DMS 273 (cell line): ENCODE results near the gene IGSF11.

Experiments
- DNase-seq: peaks from one replicate; lab custom pipeline; 2025; ENCODE audit not compliant: unreplicated experiment; lab: John Stamatoyannopoulos, UW

Gene IGSF11

DNA sequence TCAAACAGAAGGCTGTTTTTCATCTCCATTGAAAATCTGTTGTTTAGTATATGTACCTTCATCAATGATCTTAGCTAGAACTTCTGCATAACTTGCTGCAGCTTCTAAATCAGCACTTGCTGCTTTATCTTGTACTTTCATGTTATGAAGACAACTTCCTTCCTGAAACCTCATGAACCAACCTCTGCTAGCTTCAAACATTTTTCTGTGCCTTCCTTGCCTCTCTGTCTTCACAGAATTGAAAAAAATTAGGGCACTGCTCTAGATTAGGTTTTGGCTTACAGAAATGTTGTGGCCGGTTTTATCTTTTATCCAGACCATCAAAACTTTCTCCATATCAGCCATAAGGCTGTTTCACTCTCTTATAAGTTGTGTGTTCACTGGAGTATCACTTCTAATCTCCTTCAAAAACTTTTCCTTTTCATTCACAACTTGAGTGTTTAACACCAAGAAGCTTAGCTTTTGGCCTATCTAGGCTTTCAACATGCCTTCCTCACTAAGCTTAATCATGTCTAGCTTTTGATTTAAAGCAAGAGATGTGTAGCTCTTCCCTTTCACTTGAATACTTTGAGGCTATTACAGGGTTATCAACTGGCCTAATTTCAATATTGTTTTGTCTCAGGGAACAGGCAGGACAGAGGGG is 78.6 kb downstream of the IGSF11 start:
- no peak for DNase-seq

DNA sequence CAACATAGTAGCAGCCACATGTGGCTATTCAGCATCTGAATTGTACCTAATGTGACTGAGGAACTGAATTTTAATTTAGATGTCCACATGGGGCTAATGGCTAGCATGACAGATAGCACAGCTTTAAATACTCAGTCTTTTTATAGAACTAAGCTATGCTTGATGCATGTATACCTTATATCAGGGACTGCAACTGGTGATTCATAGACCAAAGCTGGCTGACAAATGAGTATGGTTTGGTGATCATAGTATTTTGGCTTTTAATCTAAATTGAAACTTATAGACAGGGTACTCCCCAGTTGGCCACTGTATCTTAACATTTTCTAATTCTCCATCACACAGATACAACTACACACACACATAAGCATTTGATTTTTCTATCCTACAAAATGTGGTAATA is 83.6 kb downstream of the IGSF11 start:
- DNase-seq = no peak

DNA sequence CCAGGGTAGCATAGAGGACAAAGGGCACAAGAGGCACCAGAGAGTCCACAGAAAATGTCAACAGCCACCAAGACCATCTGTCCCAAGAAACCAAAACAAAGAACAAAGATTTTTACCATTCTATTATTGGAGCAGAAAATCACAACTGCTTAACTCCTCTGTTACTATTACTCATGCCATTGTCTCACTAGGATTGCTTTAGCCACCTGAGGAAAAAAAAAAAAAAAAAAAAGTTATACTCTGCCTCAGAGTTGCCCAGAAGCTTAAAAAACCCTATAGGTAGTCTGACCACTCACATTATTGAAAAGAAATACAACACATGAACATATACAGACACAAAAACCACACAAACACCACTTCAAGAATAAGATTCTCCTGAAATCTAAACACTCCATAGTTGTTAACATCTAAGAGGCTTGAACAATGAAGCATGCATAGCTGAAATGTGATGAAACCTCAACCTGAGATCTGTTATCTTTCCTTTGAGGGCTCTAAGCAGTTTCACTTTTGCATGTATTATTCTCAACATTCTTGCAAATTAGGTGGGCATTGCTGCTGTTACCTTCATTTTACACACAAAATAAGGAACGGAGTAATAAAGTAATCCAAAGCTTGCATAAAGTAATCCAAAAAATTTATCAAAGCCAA is 85.4 kb downstream of the IGSF11 start:
- DNase-seq = peak; percentile 37

DNA sequence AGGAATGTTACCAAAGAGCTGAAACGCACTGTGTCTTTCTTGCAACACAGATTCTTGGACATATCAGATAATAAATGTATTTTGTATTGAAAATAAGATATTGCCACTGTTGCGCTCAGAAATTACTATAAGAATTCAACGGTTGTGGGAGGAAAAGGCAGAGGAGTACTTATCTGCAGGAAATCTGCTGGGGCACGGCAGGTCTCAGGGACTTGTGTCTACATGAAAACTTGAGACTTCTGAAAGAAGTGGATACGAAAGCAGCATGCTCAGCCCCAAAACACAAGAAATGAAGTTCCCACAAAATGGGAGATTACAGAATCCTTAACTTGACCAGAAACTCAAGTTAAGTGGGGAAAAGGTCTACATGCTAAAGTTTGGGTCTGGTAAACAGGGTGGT is 86.5 kb downstream of the IGSF11 start:
- no peak for DNase-seq

DNA sequence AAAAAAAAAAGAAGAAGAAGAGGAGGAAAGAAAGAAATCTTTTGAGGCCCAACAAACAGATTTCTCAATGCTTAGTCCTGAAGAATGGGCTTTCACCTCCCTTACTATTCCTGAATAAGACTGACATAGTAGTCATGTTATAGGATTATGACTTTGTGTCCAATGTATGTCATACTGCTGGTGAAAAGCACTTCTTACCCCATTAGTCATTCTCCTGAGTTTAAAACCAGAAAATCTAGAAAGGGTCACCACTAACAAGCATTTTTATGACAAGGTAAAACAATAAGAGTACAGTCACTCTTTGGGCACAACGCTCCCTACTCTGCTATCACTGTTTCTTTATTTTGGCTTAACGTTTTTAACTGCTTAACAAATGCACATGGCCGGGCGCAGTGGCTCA is 88.2 kb downstream of the IGSF11 start:
- no peak for DNase-seq

DNA sequence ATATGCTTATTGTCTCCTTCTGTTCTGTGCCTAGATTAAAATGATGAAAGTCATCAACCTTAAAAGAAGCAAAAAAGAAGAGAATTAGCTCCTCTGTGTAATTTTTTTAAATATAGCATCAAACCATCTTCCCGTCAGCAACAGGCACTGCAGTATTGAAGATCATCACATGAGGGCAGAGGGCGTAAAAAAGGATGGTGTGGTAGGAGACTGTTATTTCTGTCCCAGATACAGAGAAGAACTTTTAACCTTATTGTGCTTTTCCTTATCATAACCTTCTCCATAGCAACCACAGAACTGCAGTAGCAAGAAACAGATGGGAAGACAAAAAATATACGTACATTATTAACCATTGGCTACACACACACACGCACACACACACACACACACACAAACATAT is 88.8 kb downstream of the IGSF11 start:
- peak; percentile 28 for DNase-seq

DNA sequence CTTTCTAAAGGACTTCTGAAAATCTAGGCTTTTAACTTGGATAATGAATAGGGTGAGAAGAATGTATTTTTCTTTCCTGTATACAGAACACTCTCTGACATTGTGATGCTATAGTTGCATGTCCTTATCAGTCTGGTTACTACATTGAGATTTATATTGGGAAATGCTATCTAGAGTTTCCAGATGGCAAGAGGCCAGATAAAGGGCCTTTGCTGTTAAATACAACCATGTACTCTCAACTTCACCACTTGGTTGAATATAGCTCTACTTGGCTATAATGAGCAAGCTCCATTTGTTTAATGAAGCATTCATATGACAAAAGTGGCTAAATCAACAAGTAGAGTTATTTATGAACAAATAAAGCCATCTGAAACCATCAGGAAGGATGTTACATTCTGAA is 91.0 kb downstream of the IGSF11 start:
- peak; percentile 77 for DNase-seq

DNA sequence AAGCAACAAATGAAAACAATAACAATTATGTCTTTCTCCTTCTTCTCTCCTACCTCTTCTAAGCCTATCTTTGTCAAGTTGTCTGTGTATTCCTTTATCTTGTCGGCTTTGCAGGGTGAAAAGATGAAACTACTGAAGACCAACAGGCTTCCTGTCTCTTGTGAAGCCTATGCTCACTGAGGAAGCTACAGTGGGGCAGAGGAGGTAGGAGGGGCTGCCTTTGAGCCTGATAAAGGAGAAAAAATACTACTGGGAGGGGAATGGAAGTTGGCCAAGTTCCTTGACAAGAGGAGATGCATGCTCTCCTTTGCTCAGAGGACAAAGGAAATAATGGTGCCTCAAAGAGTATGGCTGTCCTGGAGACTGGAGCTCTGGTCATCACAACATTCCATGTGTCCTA is 92.0 kb downstream of the IGSF11 start:
- peak; percentile 38 for DNase-seq

DNA sequence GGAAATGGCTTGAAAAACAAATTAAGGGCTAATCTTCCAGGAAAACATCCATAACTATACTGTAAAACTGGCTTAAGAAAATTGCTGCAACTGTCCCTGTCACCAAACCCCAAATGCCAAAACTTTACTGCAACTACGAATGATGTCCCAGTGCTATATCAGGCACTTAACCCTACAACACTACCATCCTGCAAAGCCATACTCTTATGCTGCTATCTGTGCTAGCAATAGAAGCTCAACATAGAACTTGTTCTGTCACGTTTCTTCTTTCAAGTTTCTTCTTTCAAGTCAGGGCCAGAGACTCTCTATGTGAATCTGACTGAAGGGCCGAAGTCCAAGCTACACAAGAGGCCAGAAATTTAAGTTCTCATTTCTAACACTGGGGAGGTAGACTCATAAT is 92.5 kb downstream of the IGSF11 start:
- DNase-seq = no peak

DNA sequence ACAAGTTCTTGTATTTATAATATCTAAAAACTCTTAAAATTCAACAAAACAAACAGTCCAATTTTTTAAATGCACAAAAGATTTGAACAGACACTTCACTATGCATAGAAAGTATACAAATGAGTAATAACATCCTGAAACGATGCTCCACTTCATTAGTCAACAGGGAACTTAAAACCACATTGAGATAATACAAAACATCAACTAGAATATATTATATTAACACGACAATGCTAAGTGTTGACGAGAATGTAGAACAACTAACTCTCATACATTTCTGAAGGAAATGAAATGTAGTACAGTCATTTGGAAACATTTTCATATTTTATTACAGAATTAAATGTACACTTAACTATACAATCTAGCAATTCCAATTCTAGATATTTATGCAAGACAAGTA is 93.4 kb downstream of the IGSF11 start:
- DNase-seq = no peak

DNA sequence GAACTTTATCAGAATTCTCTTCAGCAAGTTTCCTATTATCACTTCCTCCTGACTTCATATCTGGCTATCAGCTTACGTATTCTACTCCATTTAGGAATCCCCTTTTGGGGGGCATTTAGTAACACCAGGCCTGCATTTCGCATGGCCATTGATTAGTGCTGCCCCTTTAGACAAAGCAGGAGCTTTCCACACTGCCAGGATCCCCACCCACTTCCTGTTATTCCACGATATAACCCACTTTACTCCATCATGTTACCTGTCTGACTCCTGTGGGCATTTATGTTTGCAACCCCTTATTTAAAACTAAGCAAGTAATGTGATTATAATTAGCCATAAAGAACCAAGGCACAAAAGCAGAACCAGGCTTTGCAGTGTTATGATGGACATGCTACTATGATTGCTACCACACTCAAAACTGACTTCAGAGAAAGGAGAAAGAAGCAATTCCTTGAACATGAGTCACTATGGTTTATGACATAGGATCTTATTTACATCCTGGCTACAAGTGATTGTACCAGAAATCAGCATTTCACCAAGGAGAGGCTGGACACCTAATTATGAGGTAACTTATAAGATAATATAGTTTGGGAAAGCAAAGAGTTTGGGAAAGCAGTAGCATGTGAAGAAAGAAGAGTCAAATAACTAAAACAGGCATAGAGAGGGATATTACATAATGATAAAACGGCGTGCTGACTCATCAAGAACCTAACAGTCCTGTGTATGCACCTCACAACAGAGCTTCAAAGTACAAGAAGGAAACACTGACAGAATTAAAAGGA is 96.3 kb downstream of the IGSF11 start:
- peak; percentile 25 for DNase-seq

DNA sequence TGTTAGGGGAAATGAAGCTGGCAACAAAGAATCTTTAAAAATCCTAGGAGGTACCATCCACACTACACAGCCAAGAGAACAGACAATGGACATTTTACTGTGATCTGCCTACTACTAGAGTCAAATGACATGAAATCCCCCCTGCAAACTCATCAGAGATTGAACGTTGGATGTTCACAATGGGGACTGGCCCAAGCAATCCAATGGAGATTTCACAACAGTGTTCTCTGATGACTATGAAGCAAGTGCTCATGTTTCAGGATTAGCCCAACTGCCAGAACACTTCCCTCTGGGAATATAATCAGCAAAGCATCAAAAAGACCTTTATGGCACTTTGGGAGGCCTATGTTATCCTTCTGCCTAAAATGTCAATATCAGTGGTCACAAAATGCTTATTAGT is 97.8 kb downstream of the IGSF11 start:
- peak; percentile 78 for DNase-seq

DNA sequence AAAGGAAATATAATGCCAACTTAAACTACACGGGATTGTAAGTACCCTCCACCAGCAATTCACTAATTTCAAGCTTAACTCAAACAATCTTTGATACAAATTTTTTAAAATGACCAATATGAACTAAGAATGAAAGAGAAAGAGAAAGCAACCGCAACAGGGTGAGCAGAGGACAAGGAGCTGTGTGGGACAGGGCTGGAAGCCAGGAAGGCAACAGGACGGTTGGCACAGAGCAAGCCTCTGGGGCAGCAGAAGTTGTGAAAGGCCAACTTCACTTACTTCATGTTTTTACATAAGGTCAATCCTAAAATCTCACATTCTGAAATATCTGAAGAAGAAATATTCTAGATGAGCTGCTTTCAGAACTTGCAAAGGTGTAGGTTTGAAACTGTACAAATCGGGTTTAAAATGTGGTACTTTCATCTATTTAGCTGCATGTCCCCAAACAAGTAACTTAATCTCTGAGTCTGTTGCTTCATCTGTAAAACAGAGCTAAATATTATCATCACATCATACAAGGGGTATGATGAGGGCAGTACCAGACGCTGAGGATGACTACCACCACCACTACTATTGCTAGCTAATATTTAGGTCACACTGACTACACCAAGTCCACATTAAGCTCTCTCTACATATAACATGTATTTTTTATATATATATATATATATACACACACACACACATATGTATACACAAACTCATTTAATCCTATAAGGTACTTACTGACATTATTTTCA is 101.7 kb downstream of the IGSF11 start:
- DNase-seq = no peak

DNA sequence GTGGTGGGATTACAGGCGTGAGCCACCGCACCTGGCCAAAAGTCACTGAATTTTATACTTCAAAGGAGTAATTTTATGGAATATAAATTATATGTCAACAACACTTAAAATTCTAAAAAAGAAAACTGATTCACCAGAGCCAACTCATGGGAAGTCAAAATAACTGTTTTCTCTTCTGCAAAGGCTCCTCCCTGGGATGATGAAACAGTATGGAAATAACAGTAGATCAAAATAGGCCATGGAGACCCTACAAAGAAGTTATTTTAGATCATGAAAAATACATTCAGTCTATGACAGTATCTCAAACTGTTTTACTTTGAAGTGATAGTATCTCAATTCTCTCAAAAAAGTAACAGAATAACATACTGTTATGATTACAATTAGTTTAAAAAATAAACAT is 102.7 kb downstream of the IGSF11 start:
- no peak for DNase-seq

DNA sequence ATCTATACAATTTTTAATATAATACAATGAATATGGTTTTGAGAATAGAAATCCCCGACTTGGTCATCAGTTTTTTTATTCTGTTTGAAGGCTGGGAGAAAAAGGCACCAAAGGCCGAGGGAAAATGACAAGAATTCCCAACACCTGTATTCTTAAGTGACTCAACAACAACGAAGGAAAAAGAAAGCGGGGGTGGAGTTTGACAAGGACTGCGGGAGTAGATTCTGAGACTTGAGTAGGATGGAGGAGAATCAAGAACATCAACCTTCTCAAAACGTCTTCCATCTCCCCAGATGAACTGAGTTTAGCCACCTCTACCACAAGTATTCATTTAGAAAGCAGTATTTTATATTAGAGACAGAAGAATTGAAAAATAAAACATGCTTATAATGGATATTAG is 107.2 kb downstream of the IGSF11 start:
- no peak for DNase-seq

DNA sequence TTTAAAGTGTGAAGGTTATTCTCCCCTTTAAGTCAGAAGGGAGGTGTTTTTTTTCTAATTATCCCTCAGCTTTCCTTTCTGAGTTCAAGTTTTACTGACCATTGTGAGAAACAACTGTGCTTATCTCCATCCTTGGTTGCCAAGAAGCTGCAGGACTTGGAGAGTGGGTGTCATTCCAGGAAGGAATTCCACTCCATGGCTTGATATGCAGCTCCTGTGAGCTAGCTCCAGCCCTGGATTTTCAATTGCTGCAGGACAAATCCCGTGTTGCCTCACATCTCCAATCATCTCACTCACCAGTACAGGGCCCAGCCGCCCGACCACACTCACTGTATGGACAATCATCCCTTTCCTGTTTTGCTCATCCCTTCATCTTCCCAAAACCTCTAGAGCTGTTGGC is 122.5 kb downstream of the IGSF11 start:
- DNase-seq = no peak

DNA sequence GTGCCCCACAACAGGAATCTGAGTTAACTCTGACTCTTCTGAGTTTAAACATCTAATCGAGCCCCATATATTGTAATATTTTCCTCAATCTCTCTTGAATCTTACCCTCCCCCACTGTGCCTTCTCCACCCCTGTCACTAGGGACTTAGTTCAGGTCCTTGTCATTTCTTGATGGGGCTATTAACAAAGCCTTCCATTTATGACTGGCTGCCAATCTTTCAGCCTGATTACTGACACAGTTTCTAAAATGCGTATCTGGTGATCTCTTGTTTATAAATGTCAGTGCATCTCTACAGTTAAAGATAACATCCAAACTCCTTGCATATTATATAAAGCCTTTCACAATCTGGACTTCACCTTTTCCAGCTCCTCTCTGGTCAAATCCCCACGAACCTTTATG is 124.3 kb downstream of the IGSF11 start:
- no peak for DNase-seq

DNA sequence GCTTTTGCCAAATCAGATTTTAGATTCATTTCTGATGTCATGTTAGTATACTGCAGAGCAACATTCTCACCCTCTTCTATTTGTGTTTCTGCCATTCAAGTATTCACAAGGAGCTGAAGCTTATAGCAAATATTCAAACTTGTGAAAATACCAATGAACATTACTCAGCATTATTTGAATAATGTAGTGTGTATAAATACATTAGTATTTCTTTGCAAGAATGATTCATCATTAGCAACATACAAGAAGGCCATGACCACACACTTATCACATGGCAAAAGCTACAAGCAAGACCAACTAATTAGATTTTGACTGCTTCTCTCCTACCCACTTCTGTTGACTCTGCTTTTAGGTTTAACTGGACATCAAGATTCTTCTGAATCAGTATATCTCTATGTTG is 124.9 kb downstream of the IGSF11 start:
- DNase-seq = no peak

DNA sequence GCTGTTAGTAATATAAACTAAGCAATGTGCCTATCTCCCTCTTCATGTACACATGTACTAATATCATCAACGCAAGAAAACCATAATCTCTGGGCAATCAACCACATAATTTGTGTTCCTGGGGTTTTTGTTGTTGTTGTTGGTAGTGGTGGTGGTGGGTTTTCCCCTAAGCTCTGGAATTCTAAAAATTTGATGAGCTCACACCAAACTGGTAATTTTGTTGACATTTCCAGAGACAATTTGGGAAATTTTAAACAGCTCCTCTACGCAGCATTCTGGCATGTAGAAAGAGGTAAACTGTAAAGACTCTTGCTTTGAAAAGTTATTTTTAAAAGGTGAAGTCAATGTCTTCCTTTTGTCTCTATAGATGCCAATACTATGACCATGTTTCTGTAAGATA is 126.7 kb downstream of the IGSF11 start:
- DNase-seq = no peak

DNA sequence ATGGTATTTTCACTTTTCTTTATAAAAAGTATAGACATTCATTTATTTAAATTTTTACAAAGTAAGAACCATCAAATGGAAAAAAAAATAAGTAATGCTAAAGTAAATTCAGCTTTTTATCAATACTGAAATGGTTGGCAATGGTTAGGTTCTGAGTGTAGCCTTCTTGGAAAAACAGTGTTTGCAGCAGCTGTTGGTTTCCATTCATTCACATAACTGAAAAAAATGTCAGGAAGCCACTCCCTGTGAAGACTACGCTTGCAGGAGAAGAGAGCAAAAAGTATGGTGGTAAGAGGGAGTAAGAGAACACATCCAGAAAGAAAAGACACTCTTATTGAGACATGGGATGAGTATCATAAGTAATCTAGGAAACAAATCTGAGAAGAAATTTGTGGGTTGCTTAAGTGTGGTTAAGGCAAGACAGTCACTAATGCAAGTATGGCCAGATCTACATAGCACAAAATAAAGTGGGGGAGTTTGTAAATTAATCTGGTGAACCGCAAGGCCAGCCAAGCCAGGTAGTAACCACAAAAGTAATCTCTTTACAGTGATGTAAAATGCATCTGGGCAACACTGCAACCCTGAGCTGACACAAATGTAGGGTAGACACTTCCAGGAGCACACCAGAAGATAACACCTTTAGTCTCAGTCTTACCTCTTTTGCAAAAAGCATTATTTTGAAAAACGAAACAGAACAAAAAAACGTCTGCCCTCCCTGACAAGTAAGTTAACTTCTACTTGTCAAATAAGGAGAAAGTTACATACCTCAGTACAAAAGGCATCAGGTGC is 133.7 kb downstream of the IGSF11 start:
- no peak for DNase-seq

DNA sequence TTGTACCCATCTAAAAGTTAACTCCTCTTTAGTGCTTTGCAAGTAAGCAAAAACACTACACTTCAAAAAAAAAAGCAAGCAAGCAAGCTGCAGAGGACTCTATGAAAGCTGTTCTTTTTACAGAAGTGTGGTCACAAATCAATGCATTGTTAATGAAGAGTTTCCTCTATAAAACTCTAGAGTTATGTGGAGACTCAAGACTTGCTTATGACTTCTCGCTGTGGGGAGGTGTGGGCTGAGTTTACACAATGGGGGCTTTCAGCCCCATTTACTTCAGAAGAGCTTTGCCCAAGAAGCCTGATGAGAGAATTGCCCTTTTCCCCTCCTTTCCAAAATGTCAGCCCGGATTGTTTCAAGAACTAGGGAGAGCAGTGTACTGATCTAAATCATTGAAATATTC is 144.4 kb downstream of the IGSF11 start:
- DNase-seq = no peak
